Measurements from ENCODE around the gene ADAP1.

ADAP1 gene

GRCh38 chr7:863106-863505 is 91.4 kb downstream of the ADAP1 start:
- no peak overlapping the region for H3K4me3 ChIP-seq
- intact Hi-C loops (cut with DNase I; ENCODE audit: low total_unique reads), result no loop called here
- no peaks in the 10 kb centered on the region for H3K9me3 ChIP-seq
- DNase-seq, result no peak
- H3K27me3 ChIP-seq, result no peaks in the 10 kb centered on the region
- H3K27ac ChIP-seq, result peak overlapping the region in 1 of 2 donors; percentile 14
- H3K36me3 ChIP-seq, result peaks cover 73 to 82% (median 78%) of the 10 kb centered on the region in 3 donors
- TF ChIP-seq CTCF (IDR thresholded peaks at IDR 0.05), result no peak
- H3K4me1 ChIP-seq, result peaks cover 0 to 23% (median 18%) of the 10 kb centered on the region in 4 donors

- H3K4me1 ChIP-seq, result peaks cover 0 to 13% (median 12%) of the 10 kb centered on the region in 4 donors
- peak overlapping the region in 1 of 2 donors; percentile 16 for H3K27ac ChIP-seq
- TF ChIP-seq CTCF (IDR thresholded peaks at IDR 0.05), result no peak
- H3K27me3 ChIP-seq, result no peaks in the 10 kb centered on the region
- DNase-seq, result no peak
- intact Hi-C loops (cut with DNase I; ENCODE audit: low total_unique reads), result no loop called here
- H3K4me3 ChIP-seq, result no peak overlapping the region
- H3K36me3 ChIP-seq, result peaks cover 83 to 91% (median 88%) of the 10 kb centered on the region in 3 donors
- no peaks in the 10 kb centered on the region for H3K9me3 ChIP-seq
Observed at GRCh38 chr7:862157-862556, 92.3 kb downstream of the ADAP1 start.

GRCh38 chr7:861222-861621 is 93.3 kb downstream of the ADAP1 start:
- intact Hi-C loops (cut with DNase I; ENCODE audit: low total_unique reads), result no loop called here
- Histone ChIP-seq H3K27ac (no peak overlapping the region), H3K4me3 (no peak overlapping the region), H3K36me3 (peaks cover 91 to 99% (median 97%) of the 10 kb centered on the region in 3 donors), H3K27me3 (no peaks in the 10 kb centered on the region), H3K9me3 (no peaks in the 10 kb centered on the region), H3K4me1 (peaks cover 0 to 6% (median 5%) of the 10 kb centered on the region in 4 donors)
- no peak for DNase-seq
- TF ChIP-seq CTCF (IDR thresholded peaks at IDR 0.05), result no peak

GRCh38 chr7:860149-860548 is 94.3 kb downstream of the ADAP1 start:
- DNase-seq, result no peak
- H3K36me3 ChIP-seq, result peaks cover 91 to 99% (median 97%) of the 10 kb centered on the region in 3 donors

GRCh38 chr7:859359-860030 is 95.0 kb downstream of the ADAP1 start:
- Histone ChIP-seq H3K4me1 (no peaks in the 10 kb centered on the region), H3K36me3 (peaks cover 91 to 99% (median 97%) of the 10 kb centered on the region in 3 donors), H3K27me3 (no peaks in the 10 kb centered on the region), H3K4me3 (no peak overlapping the region), H3K27ac (no peak overlapping the region), H3K9me3 (no peaks in the 10 kb centered on the region)
- DNase-seq, result no peak
- TF ChIP-seq CTCF (IDR thresholded peaks at IDR 0.05), result no peak
- intact Hi-C loops (cut with DNase I; ENCODE audit: low total_unique reads), result no loop called here

More at GRCh38 chr7:860149-860548, 94.3 kb downstream of the ADAP1 start:
- no peak for TF ChIP-seq CTCF (IDR thresholded peaks at IDR 0.05)
- Histone ChIP-seq H3K9me3 (no peaks in the 10 kb centered on the region), H3K27me3 (no peaks in the 10 kb centered on the region), H3K4me3 (no peak overlapping the region), H3K4me1 (no peaks in the 10 kb centered on the region), H3K27ac (no peak overlapping the region)
- intact Hi-C loops (cut with DNase I; ENCODE audit: low total_unique reads), result no loop called here
